ENCODE measurements around the gene DIO3. TPM values are rescaled to one million over a fixed set of nuclear protein-coding genes. Genes with fewer than 3 reads are reported as not detected.

Gene DIO3
- total RNA-seq, result not detected

DNA sequence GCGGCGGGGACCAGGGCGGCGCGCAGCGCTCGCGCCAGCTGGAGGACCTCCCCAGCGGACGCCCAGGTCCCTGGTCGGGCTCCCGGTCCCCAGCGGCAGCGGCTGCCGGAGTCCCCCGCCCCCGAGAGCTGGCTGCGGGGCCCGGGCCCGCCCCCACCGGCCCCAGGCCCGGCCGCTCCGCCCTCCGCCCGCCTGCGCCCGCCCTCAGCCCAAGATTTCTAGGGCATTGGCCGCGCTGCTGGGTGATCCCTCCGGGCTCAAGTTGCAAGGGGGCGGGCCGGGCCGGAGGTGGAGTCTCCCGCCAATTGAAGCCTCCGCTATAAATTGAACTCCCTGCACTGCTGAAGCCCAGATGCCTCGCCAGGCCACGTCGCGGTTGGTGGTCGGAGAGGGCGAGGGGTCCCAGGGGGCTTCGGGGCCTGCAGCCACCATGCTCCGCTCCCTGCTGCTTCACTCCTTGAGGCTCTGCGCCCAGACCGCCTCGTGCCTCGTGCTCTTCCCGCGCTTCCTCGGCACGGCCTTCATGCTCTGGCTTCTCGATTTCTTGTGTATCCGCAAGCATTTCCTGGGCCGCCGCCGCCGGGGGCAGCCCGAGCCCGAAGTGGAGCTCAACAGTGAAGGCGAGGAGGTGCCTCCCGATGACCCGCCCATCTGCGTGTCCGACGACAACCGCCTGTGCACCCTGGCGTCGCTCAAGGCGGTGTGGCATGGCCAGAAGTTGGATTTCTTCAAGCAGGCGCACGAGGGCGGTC, at the start of gene DIO3:
Gene DIO3 (plus strand): TSS at position 351 of the 752 bp plus-strand sequence.
- Mint-ChIP-seq H3K4me3 (no peak within 1 kb of the TSS), H3K9me3 (no peaks in the 10 kb centered on the region), H3K4me1 (no peaks in the 10 kb centered on the region), H3K36me3 (ENCODE audit: low read depth) (peaks cover 17% of the 10 kb centered on the region), H3K27ac (no peak within 1 kb of the TSS), H3K27me3 (peaks cover 36% of the 10 kb centered on the region)
- ATAC-seq (replicated peaks), result no peak

DNA sequence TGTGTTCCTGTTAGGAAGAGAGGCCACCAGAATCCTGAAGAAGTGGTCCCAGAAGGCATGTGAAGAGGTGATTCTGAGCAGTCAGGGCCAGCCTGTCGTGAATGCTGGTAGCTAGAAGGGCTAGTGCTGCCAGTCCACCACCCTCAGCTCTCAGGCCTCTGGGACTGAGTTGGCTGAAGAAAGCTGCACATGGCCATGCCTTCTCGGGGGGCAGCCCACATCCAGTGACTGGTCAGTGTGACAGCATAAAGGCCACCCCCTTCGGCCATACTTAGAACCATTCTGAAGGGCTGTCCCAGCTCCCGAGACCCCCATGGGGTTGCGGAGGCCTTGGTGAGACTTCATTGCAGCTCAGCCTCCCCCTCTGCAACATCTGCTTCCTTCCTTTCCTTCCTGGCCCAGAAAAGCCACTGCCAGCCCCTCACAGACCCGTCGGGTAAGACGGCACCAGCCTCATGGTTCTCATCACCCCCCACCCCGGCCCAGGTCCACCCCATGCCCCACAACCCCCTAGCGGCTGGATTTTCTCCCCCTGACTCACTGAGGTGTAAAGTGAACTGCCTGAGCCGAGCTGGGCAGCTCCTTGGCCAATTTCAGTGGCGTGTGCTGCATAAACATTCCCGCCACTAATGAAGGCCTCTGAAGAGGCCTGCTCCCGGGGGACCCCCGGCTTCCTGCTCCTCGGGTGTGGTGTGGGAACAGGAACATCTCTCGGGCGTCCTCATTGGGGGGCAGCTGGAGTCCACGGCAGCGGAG, 49.5 kb upstream of the DIO3 start:
- no peak overlapping the region for H3K4me3 Mint-ChIP-seq
- H3K27me3 Mint-ChIP-seq, result no peaks in the 10 kb centered on the region
- no peaks in the 10 kb centered on the region for H3K4me1 Mint-ChIP-seq
- H3K9me3 Mint-ChIP-seq, result peaks cover 5% of the 10 kb centered on the region
- no peaks in the 10 kb centered on the region for H3K36me3 Mint-ChIP-seq (ENCODE audit: low read depth)
- no peak for ATAC-seq (replicated peaks)
- no peak overlapping the region for H3K27ac Mint-ChIP-seq

DNA sequence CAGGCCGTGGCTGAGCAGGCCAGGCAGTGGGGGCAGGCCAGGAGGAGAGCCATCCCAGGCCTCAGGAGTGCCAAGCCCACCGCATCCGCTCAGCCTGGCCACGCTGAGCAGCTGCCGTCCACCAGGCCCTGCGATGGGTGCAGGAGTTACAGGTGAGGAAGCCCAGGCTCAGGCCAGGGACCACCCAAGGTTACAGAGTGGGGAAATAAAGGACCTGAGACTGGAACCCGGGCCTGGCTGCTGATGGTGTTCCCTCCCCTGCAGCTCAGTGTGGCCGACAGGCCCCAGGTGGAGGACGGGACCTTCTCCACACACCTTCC, 49.0 kb upstream of the DIO3 start:
- Mint-ChIP-seq H3K9me3 (peaks cover 5% of the 10 kb centered on the region), H3K27me3 (no peaks in the 10 kb centered on the region), H3K4me1 (no peaks in the 10 kb centered on the region), H3K27ac (no peak overlapping the region), H3K36me3 (ENCODE audit: low read depth) (no peaks in the 10 kb centered on the region), H3K4me3 (no peak overlapping the region)
- no peak for ATAC-seq (replicated peaks)

DNA sequence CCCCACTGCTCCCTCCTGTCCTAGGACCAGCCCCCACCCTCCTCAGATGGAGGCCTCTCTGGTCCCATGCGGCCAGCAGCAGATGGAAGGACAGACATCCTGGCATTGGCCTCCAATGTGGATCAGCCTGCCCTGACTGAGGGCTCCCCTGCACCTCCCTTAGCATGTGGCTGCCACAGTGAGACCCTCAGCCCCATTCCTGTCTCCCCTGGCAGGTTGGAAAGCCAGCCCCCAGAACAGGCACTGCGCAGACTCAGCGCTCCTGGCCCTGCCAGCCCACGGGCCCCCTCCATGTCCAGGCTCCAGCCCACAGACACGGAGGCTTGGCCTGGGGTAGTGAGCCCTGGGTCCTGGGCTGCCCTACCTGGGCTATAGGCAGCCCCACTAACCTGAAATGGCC, 47.2 kb upstream of the DIO3 start:
- no peak overlapping the region for H3K4me3 Mint-ChIP-seq
- no peak overlapping the region for H3K27ac Mint-ChIP-seq
- H3K9me3 Mint-ChIP-seq, result peaks cover 5% of the 10 kb centered on the region
- no peaks in the 10 kb centered on the region for H3K36me3 Mint-ChIP-seq (ENCODE audit: low read depth)
- ATAC-seq (replicated peaks), result no peak
- H3K4me1 Mint-ChIP-seq, result no peaks in the 10 kb centered on the region
- no peaks in the 10 kb centered on the region for H3K27me3 Mint-ChIP-seq

DNA sequence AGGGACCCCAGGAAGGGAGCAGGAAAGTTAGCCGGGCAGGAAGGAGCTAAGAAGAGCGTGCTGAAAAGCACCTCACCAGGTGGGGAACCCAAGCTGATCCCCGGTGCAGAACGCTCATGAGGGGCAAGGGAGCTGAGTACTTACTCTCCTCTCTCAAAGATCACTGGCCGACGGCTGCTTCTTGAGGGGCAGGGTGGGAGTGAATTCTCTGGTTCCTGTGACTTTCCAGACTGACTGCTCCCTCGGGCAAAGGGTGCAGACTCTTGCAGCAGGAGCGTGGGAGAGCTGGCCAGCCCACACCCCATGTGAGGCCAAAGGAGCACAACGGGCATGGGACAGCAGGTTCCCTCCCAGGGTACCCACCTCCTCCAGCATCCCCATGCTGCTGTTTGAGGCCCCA, 44.9 kb upstream of the DIO3 start:
- Mint-ChIP-seq H3K4me3 (no peak overlapping the region), H3K36me3 (ENCODE audit: low read depth) (no peaks in the 10 kb centered on the region), H3K9me3 (peaks cover 5% of the 10 kb centered on the region), H3K27me3 (no peaks in the 10 kb centered on the region), H3K27ac (no peak overlapping the region), H3K4me1 (no peaks in the 10 kb centered on the region)
- no peak for ATAC-seq (replicated peaks)

DNA sequence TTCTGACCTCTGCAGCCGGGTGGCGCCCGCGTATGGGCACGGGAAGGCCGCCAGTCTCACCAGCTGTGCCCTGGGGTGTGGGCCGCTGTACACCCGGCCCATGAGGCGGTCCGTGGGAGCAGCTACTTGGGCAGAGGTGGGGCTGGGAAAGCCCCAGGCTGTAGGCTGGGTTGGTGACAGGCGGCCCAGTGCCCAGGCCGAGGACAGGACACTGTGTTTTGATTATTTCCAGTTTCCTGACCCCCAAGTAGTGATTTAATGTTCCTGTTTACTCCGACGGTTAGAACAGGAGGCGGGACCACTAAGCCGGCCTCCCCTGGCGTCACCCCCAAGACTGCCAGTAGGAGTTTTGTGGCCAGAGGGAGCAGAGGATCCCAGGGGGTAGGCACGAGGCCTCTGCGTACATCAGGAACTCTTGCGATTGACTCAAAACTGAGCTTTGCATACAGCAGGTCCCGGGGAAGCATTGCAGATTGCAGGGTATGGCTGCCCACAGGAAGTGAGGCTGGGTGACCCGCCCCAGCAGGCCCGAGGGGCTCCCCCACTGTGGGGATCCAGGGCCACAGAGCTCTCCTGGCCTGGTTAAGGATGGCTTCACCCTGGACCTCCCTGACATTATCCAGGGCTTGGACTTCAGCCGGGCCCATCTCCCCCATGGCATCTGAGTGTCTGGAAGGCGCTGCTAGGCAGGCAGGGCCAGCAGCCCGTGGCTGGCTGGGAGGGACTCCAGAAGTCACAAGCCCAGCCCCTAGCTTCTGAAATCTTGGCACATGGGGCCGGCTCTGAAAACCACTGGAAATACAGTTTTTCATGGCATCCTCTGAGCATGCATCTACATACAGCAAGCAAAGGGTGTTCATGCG, 42.5 kb upstream of the DIO3 start:
- ATAC-seq (replicated peaks), result no peak
- H3K27ac Mint-ChIP-seq, result no peak overlapping the region
- H3K4me1 Mint-ChIP-seq, result peaks cover 4% of the 10 kb centered on the region
- H3K27me3 Mint-ChIP-seq, result peaks cover 5% of the 10 kb centered on the region
- peaks cover 5% of the 10 kb centered on the region for H3K9me3 Mint-ChIP-seq
- no peaks in the 10 kb centered on the region for H3K36me3 Mint-ChIP-seq (ENCODE audit: low read depth)
- no peak overlapping the region for H3K4me3 Mint-ChIP-seq

DNA sequence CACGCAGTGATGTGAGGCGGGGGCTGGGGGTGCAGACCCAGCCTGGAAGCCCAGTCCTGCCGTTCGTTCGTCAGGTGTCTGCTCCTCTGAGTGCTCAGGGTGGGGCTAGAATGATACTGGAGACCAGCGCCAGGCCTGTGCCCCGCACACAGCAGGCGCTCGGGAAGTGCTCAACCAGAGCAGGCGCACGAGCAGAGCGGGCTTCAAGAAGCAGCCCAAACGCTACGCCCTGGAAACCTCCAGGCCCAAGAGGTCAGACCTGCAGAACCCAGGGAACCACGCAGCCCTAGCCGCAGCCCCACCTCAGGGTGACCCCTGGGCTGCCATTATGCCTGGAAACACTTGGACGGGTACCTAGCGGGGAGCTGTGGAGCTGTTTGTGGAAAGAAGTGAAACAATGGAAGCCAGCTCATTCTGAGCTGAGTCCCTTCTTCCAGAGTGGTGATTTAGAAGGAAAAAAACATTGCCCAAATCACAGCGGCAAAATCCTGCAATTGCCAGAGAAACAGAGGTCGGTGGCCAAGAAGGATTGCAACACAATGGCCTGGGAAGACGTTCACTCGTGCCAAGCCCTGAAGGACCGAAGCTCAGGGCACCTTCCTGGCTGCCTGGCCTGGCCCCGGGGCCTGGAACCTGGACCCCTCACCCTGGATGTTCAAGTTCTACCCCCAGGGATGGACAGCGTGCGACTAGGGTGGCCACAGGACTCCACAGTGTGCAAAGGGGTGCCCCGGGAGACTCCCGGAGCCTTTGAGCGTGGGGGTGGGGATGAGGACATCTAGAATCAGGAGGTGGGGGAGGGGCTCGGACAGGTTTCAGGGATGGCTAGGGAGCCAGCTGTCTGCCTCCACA, 40.4 kb upstream of the DIO3 start:
- no peaks in the 10 kb centered on the region for H3K9me3 Mint-ChIP-seq
- no peaks in the 10 kb centered on the region for H3K36me3 Mint-ChIP-seq (ENCODE audit: low read depth)
- H3K27ac Mint-ChIP-seq, result no peak overlapping the region
- ATAC-seq (replicated peaks), result no peak
- H3K4me3 Mint-ChIP-seq, result no peak overlapping the region
- H3K27me3 Mint-ChIP-seq, result peaks cover 5% of the 10 kb centered on the region
- peaks cover 4% of the 10 kb centered on the region for H3K4me1 Mint-ChIP-seq

DNA sequence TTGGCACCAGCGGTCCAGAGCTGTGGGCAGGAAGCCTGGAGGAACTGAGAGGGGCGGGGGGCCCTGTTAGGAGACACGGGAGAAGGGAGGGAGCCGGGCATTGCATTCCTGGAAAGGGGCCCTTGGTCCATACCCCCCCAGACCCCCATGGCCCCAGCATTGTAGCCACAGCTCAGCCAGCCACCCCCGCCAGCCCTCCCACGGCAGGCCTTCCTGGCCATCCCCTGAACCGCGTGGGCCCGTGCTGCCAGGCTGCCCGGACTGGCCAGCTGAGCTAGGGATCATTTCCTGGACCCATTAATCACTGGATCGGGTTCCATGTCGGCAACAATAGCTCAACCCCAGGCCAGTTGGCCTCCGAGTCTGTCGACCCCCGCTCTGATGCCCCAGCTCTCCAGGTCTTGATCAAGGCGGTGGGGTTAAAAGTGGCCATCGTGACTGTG, 39.8 kb upstream of the DIO3 start:
- Mint-ChIP-seq H3K4me1 (peaks cover 4% of the 10 kb centered on the region), H3K9me3 (no peaks in the 10 kb centered on the region), H3K36me3 (ENCODE audit: low read depth) (no peaks in the 10 kb centered on the region), H3K27ac (no peak overlapping the region), H3K27me3 (peaks cover 5% of the 10 kb centered on the region), H3K4me3 (no peak overlapping the region)
- ATAC-seq (replicated peaks), result no peak

DNA sequence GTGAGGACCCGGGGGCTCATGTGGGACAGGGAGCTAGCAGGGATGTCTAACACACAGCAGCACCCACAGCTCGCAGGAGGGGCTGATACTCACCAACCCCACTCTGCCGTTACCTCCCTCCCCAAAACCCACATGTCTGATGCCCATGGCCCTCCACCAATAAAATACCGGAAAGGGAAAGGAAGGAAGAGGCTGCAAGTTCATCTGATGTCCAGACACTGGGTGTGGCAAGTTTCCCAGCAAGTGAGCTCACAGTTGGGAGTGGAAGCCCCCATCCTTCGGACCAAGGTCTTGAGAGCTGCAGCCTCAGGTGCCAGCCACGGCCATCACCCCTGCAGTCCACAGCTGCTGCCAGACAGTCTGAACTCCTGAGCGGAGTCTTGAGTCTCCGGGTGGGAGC, 39.3 kb upstream of the DIO3 start:
- Mint-ChIP-seq H3K27me3 (peaks cover 5% of the 10 kb centered on the region), H3K36me3 (ENCODE audit: low read depth) (no peaks in the 10 kb centered on the region)
- no peak for ATAC-seq (replicated peaks)

DNA sequence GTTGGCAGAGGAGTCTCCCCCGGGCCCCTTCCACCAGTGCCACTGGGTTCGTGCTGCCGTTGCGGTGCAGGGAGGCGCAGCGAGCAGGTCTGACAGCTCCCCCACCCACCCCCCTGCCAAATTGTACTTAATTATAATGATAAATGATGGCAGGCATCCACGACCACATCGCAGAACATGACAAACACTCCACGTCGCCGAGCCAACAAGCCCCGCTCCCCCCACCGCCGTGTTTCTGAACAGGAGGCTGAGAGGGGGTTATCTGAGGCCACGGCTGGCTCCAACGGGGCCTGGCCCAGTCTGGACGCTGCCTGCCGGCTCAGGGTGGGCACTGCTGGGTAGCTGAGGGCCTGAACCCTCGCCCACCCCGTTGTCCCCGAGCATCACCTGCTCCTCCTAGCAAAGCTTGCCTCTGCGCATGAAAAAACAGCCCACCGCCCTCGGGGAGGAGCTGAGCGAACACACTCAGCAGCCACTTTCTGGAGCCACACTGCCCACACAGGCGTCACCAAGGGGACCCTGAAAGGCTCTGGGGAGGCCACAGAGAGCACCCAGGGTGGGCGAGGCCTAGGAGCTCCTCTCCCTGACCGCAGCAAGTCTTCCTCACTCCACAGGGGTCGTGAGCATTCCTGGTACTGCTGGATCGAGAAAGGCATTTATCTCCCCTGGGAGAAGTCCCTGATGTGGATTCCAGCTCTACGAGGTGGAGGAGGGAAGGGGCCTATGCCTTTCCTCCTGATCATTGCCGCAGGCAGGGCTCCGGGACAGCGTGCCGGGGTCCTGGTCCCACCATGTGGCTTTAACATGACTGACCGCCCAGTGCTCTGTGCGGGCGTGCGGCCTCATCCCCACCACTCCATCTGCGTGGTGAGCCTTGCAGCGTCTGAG, 35.4 kb upstream of the DIO3 start:
- no peak overlapping the region for H3K4me3 Mint-ChIP-seq
- H3K9me3 Mint-ChIP-seq, result no peaks in the 10 kb centered on the region
- ATAC-seq (replicated peaks), result no peak
- no peaks in the 10 kb centered on the region for H3K36me3 Mint-ChIP-seq (ENCODE audit: low read depth)
- H3K27ac Mint-ChIP-seq, result no peak overlapping the region
- H3K4me1 Mint-ChIP-seq, result peaks cover 17% of the 10 kb centered on the region
- H3K27me3 Mint-ChIP-seq, result peaks cover 18% of the 10 kb centered on the region

More for the DNA sequence above, 39.3 kb upstream of the DIO3 start:
- peaks cover 4% of the 10 kb centered on the region for H3K4me1 Mint-ChIP-seq
- no peaks in the 10 kb centered on the region for H3K9me3 Mint-ChIP-seq
- no peak overlapping the region for H3K27ac Mint-ChIP-seq
- no peak overlapping the region for H3K4me3 Mint-ChIP-seq

DNA sequence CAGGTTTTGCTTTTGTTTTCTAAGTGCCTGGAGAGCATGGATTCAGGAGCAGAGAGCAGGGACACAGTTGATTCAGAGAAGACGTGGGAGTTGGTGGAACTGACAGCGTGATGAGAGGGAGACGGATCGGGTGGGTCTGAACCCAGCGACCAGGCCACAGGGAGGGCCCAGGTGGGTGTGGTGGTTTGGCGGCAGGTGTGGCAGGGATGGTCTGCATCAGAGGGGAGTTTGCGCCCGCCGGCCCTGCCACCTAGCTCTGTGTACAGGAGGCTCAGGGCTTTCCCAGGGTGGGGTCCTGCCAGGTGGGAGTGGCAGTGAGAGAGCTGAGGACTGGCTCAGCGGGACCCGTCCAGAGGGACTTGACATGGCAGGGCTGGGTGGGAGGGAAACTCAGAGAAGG, 33.3 kb upstream of the DIO3 start:
- Mint-ChIP-seq H3K4me1 (peaks cover 17% of the 10 kb centered on the region), H3K27ac (no peak overlapping the region), H3K4me3 (no peak overlapping the region), H3K9me3 (no peaks in the 10 kb centered on the region), H3K36me3 (ENCODE audit: low read depth) (no peaks in the 10 kb centered on the region), H3K27me3 (peaks cover 18% of the 10 kb centered on the region)
- no peak for ATAC-seq (replicated peaks)

DNA sequence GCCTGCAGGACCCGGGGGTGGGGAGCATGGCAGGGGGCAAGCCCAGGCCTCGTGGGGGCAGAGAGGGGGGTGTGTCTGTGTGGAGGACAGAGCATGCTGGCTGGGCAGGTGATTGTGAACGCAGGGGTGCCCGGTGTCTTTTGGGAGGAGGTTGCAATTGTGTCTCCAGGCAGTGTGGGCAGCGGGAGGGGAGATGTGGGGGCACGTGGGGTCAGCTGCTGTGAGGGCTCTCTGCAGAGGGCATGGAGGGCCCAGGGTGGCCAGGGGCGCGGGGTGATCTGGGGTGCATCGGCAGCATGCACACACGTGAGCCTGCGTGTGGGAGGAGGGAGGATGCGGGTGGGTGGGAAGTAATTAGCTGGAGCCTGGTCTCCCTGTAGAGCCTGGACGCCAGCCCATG, 32.2 kb upstream of the DIO3 start:
- H3K4me1 Mint-ChIP-seq, result peaks cover 13% of the 10 kb centered on the region
- H3K27ac Mint-ChIP-seq, result no peak overlapping the region
- H3K9me3 Mint-ChIP-seq, result no peaks in the 10 kb centered on the region
- H3K27me3 Mint-ChIP-seq, result peaks cover 13% of the 10 kb centered on the region
- no peak overlapping the region for H3K4me3 Mint-ChIP-seq
- no peak for ATAC-seq (replicated peaks)
- H3K36me3 Mint-ChIP-seq (ENCODE audit: low read depth), result no peaks in the 10 kb centered on the region

DNA sequence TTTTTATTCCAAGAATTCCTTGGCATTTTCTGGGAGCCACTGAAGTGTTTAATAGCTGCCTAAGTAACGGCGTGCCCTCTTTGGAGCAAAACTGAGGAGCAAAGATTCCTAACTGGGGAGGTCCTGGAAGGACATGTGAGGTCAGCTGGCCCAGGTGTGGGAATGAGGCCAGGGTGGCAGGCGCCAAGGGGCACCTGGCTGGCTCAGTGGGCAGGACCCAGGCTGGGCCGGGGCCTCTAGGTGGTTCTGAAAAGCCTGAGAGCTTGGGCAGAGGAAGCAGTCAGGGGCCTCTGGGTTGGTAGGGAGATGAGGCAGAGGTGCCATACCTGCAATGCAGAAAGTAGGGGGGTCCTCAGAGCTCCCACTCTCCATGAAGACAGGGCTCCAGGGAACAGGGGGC, 27.1 kb upstream of the DIO3 start:
- ATAC-seq (replicated peaks), result no peak
- H3K27me3 Mint-ChIP-seq, result peaks cover 19% of the 10 kb centered on the region
- H3K4me1 Mint-ChIP-seq, result peaks cover 15% of the 10 kb centered on the region
- H3K36me3 Mint-ChIP-seq (ENCODE audit: low read depth), result no peaks in the 10 kb centered on the region
- H3K4me3 Mint-ChIP-seq, result no peak overlapping the region
- no peaks in the 10 kb centered on the region for H3K9me3 Mint-ChIP-seq
- no peak overlapping the region for H3K27ac Mint-ChIP-seq

All from activated T-helper 17 cell treated with anti-CD3 and anti-CD28 coated beads, Interleukin-2, amount 50 U/mL, for 72 hours (primary cell).